GM19240 (cell line): ENCODE measurements around the gene R3HDM1.
"Not testable (repeated sequence)": the region's sequence is repeated elsewhere in the genome, so short reads cannot be mapped to it uniquely, and the experiment has no call there.

Experiments used
- DNase-seq: peaks from one replicate; pipeline ENCODE4 v3.0.0; 2011; ENCODE audit warnings: low spot score; ENCODE audit not compliant: insufficient read length

R3HDM1 gene

GRCh38 chr2:135641156-135642068 lies 110.1 kb downstream of the R3HDM1 start:
- DNase-seq, result no peak

GRCh38 chr2:135647836-135648579 lies 116.7 kb downstream of the R3HDM1 start:
- DNase-seq, result no peak

- no peak for DNase-seq
Measured at GRCh38 chr2:135650721-135651120, 119.4 kb downstream of the R3HDM1 start.

- DNase-seq, result no peak
Measured at GRCh38 chr2:135651717-135652116, 120.4 kb downstream of the R3HDM1 start.

GRCh38 chr2:135654239-135654638 lies 123.0 kb downstream of the R3HDM1 start:
- not testable (repeated sequence) for DNase-seq

- no peak for DNase-seq
Measured at GRCh38 chr2:135657806-135658582, 126.7 kb downstream of the R3HDM1 start.

GRCh38 chr2:135662088-135662487 lies 130.8 kb downstream of the R3HDM1 start:
- no peak for DNase-seq

GRCh38 chr2:135663148-135663700 lies 131.9 kb downstream of the R3HDM1 start:
- no peak for DNase-seq

GRCh38 chr2:135664623-135665068 lies 133.4 kb downstream of the R3HDM1 start:
- no peak for DNase-seq

GRCh38 chr2:135667045-135667444 lies 135.8 kb downstream of the R3HDM1 start:
- no peak for DNase-seq

- DNase-seq, result no peak
Measured at GRCh38 chr2:135674453-135674852, 143.2 kb downstream of the R3HDM1 start.

- DNase-seq, result no peak
Measured at GRCh38 chr2:135676031-135676430, 144.7 kb downstream of the R3HDM1 start.

GRCh38 chr2:135679125-135679524 lies 147.8 kb downstream of the R3HDM1 start:
- no peak for DNase-seq

GRCh38 chr2:135685361-135685760 lies 154.1 kb downstream of the R3HDM1 start:
- no peak for DNase-seq

- no peak for DNase-seq
Measured at GRCh38 chr2:135688978-135689377, 157.7 kb downstream of the R3HDM1 start.

- DNase-seq, result no peak
Measured at GRCh38 chr2:135689679-135690078, 158.4 kb downstream of the R3HDM1 start.

- no peak for DNase-seq
Measured at GRCh38 chr2:135694711-135695110, 163.4 kb downstream of the R3HDM1 start.

- DNase-seq, result no peak
Measured at GRCh38 chr2:135698838-135699237, 167.6 kb downstream of the R3HDM1 start.

- DNase-seq, result no peak
Measured at GRCh38 chr2:135701442-135701841, 170.2 kb downstream of the R3HDM1 start.

GRCh38 chr2:135703300-135703699 lies 172.0 kb downstream of the R3HDM1 start:
- DNase-seq, result no peak

- not testable (repeated sequence) for DNase-seq
Measured at GRCh38 chr2:135704075-135704474, 172.8 kb downstream of the R3HDM1 start.
